B cell (primary cell): ENCODE measurements around the gene RCAN1.

Source experiments
- CTCF ChIP-seq: fragments of 200-600 bp; IDR thresholded peaks from one replicate; pipeline ENCODE4 v1.8.0; 2022; ENCODE audit warnings: antibody characterized with exemption, mild to moderate bottlenecking
- EZH2 ChIP-seq: IDR thresholded peaks from 2 replicates; pipeline ENCODE4 v1.6.1; 2012; ENCODE audit warnings: borderline replicate concordance, low read depth, mild to moderate bottlenecking, moderate library complexity, low read length; ENCODE audit not compliant: insufficient read depth, poor library complexity, severe bottlenecking

GRCh38 chr21:34625030-34625593, 10.2 kb upstream of the RCAN1 start:
- TF ChIP-seq CTCF (no peak), EZH2 (no peak)
